NCI-H69 (cell line): ENCODE results near the gene NIPAL4.

Source experiments
- DNase-seq: peaks from one replicate; lab custom pipeline; 2025; lab: John Stamatoyannopoulos, UW

The NIPAL4 gene

DNA sequence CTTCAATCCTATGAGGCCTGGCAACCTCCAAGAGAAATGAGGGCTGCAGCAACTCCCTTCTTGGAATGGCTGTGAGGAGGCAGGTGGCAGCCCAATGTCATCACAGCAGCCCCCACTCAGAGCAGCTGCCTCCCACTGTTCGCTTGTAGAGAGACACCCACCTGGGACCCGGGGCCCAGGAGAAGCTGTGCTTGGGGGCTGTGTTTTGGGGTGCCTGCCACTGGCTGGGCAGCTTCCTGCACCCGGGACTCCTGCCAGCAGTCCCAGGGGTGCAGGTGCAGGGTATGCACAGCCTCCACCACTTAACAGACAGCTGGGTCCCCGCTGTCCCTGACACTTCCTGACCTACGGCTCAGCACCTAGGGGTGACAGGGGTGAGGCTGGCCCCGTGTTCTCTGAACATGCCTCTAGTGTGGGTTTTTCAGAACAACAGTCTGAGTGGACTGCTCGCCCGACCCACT lies 26.2 kb downstream of the NIPAL4 start:
- no peak for DNase-seq

DNA sequence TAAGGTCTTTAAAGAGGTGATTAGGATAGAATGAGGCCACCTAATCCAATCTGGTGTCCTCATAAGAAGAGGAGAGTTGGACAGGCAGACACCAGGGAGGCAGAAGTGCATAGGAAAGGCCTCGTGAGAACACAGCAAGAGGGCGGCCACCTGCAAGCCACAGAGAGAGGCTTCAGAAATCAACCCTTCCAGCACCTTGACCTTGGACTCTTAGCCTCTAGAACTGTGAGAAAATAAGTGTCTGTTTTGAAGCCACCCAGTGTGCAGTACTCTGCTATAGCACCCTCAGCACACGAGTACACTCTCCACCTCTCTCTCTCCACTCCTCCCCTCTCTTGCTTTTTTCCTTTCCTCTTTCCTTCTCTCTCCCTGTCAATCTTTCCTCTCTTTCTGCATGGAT lies 26.8 kb downstream of the NIPAL4 start:
- no peak for DNase-seq

DNA sequence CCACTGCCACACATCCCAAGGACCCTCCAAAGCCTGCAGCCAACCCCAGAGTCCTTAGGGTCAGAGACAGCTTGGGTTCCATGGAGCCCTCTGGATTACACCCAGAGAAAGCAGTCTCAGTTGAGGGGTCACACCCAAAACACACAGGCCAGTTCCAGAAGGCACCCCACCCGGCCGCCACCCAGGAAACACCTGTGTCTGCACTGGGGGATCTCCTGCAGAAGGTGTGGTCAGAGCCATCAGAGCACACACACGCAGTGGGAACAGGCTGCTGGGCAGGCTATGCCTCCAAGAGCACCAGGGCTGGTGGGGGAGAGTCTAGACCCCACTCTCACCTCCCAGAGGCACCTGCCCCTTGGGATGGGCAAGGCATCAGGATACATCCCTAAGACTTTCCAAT lies 27.3 kb downstream of the NIPAL4 start:
- DNase-seq, result no peak

DNA sequence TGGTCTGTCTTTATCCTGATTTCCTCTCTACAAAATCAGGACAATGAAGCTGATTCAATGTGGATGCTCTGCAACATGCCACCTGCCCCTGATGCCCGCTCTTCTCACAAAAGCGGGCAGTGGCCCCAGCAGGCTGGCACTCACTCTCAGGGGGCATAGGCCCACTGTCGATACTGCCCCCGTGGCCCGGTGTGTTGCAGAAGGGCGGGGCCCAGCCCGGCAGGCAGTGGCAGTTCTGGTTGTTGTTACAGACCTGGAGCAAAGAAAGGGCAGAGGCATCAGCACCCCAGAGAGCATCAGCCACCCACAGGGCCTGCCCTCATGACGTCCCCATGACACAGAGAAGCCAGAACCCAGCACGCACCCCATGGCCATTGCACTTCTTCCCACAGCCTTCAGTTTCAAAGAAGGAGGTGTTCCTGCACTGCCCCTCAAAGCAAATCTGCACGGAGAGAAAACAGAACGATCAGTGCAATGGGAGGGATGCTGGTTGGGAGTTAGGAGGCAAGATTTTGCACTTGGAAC lies 31.5 kb downstream of the NIPAL4 start:
- no peak for DNase-seq

DNA sequence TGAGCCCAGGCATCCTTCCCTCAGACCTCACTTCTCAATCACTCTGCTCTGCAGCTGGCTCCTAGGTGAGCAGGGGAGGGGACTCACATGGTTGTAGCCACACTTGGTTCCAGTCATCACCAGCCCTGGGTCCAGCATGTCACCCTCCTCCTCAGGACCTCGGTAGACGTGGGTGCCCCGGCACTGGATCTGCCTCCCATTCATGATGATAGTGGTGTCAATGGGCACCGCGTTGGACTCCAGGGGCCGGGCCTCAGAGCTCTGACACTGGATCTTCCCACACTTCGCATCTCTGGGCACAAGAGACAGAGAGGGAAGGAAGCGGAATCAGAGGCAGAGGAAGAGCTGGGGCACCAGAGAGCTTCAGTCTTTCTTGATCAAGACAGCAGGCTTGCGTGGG lies 32.9 kb downstream of the NIPAL4 start:
- DNase-seq, result no peak

DNA sequence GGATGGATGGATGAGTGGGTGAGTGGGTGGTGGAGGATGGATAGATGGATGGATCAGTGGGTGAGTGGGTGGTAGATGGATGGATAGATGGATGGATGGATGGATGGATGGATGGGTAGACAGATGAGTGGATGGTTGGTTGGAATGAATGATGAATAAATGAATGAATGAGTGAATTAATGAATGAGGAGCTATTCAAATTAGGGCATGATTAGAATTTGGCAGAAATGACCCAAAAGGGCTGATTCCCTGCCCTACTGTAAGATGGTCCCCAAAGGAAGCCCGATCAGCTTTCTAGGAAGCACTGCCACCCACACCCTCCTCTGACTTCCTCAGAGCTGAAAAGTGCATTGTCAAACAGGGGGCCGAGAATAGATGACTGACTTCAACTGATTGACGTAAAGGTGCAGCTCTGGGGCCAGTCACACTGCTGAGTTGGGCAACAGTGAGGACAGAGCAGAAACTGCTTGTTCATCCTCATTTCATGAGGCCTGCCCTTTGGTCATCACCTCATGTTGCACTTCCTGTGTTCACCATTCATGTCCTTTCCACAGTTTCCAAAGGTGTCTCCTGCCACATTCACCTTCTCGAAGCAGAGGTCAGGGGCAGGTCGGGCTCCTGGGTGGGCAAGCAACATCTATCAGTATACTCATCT lies 34.3 kb downstream of the NIPAL4 start:
- DNase-seq, result no peak

DNA sequence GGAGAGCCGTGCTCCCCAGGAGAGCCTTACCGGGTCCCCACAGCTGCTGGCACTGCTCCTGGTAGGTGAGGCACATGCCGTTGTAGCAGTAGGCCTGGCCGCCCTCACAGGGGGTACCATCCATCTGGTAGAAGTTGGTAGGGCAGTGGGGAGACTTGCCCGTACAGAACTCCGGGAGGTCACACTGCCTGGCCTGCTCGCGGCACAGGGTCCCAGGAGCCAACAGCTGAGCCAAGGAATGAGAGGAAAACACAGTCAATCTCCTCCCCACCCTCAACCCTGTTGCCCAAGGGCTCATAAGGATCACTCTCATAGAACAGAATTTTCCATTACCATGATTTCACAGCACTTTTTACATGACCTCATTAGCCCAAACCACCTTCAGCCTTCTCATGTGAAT lies 36.9 kb downstream of the NIPAL4 start:
- no peak for DNase-seq

DNA sequence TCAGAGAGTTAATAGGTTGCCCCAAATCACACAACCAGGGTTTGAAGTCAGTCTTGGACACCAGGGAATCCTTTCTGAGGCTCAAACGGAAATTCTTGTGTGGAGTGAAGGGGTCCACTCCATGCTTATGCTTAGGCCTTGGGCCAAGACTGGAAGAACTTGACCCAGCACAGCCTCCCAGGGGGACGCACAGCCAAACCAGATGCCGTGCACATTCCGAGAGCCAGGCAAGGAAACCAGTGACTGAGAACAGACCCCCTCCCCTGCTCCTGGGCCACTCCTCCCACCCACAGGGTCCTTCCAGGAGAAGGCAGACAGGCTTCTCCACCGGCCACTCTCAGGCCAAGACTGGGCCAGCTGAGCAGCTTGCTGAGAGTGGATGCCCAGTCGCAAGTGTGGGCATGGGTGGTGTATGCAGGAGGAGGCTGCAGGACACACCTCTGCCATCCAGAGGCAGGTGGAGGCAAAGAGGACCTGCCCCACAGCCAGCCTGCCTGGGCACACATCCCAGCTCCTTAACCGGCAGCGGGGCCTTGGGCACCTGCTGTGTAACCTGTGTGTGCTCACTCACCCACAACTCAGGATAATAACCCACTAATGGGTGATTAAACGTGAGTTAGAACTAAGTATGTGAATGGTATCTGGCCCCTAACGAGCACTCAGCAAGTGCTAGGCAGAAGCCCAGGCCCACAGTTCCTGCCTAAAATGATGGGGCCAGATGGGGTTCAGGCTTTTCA lies 38.0 kb downstream of the NIPAL4 start:
- DNase-seq, result peak; percentile 94

DNA sequence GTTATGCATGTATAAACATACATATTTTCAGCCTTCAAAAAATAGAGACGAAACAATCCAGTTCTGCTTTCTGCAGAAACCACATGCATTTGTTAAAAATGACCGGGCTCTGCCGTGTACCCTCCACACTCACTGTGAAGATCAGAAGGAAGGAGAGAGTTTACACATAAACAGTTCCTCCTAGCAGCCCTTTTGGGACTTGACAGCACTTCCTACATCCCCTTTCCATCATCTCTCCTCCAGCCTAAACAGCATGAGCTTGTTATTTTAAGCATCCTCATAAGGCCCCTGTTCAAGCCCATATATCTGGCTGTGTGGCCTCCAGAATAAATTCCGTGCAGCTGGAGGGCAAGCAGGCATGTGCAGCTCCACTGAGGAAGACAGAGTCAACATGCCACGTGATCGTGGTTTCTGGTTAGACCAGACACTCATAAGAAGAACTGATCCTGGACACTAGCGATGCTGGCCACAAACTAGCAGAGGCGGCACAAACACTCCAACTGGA lies 42.2 kb downstream of the NIPAL4 start:
- DNase-seq, result no peak

DNA sequence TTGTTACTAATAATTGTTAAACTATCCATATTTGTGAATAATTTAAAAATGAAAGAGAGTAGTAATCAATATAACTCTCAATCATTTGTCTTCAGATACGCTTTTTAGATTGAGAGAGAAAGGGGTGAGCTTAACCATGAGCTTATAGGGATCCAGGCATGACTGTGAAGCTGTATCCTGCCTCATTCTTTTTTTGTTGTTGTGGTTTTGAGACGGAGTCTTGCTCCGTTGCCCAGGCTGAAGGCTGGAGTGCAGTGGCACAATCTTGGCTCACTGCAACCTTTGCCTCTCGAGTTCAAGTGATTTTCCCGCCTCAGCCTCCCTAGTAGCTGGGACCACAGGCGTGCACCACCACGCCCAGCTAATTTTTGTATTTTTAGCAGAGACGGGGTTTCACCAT lies 44.0 kb downstream of the NIPAL4 start:
- no peak for DNase-seq

DNA sequence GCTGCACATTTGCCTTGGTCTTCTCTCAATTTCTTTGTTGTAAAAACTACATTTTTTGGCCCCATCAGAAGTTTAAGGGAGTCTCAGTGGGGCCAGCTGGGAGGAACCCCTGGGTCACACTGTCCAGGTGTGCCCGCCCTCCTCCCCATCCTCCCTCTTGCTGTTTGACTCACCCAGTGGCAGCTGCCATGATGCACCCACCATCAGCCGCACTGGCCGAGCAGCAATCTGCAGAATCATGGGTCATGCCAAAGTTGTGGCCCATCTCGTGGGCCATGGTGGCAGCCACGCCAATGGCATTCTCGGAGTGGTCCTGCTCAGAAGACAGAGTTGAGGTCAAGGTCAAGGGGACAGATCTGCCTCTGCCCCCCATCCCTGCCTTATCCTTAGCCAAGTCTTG lies 45.5 kb downstream of the NIPAL4 start:
- DNase-seq, result no peak

DNA sequence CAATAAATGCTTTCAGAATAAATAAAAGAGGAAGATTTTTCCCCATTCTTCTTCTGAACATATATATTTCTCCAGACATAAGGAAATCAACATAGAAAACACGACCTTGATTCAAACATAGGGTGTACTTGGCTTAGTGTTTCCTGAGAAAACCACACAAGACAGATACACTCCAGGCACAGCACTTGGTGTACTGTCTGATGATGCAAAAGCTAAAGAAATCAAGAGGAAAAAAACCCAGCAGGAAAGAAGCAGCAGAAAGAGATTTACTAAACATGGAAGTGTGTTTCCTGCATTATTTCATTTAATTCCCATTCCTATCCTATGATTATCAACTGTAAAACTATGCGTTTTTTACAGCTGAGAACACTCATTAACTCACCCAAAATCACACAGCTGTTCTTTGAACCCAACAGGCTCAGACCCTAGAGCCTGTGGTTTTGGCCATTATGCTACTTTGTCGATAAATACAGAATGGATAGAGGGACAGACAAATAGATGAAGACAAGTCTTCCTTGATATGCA lies 46.1 kb downstream of the NIPAL4 start:
- DNase-seq, result no peak

DNA sequence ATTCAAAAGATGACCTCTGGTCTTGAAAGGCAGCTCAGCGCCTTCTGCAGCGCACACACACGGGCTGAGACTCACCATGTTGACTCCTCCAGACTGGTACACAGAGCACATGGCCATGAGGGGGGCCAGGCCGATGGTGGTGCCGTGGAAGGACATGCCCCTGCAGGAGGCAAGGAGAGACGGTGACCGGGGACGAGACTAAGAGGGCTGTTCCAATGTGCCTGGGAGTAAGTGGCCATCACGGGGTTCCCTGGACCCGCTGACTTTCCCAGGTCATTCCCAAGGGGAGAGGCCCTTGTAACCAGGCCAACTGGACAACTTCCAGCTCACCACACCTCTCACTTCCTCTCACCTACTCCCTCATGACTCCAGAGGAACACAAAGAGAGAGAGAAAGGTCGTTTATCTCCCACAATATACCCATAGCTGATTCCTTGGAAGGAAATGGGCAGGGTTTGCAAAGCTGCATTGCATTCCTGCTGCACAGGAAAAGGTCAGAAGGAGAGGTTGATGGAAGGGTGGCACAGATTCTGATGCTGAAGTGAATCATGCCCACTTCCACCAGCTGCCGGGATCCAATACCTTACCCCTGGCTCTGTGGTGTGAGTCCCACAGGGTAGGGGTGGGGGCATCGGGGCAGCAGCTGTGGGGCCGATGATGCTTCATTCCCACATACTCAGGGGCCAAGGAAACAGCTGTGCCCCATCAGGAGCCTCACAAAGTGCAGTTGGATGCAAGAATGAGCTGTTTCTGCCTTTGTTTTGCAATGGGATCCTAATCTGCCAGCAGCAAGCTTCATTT lies 47.2 kb downstream of the NIPAL4 start:
- no peak for DNase-seq

DNA sequence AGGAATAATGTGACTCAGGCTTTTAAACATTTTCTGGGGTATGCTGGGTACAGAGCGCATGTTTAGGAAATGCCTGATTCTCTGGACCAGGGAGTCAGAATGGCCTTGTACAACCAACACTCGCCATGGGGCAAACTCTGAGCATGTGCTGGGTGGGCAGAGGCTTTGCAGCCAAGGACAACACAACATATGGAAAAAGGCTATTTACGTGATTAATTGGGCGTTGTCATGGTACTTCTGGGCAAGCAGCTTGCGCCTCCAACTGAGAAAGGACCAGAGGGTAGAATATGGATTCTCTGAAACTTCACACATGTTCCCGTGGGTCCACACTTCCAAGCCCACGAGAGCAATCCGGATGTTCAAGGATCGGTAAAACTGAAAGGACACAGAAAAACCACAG lies 49.1 kb downstream of the NIPAL4 start:
- peak; percentile 40 for DNase-seq

DNA sequence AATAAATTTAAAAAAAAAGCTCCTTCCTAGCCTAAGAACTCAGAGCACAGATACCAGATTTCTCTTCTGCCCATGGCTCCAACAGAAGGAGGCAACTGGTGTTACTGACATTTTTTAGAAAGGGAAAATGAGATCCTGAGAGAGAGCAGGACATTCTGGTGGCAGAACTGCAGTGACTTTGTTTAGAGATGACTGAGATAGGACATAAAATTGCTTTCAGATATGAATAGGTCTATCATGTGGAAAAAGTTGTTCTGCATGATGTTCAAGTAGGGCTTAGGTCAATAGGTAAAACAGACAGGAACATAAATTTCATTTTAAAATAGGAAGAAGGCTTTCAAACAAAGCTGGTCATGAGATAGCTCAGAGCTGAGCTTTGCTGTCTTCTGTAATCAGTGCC lies 49.6 kb downstream of the NIPAL4 start:
- no peak for DNase-seq

DNA sequence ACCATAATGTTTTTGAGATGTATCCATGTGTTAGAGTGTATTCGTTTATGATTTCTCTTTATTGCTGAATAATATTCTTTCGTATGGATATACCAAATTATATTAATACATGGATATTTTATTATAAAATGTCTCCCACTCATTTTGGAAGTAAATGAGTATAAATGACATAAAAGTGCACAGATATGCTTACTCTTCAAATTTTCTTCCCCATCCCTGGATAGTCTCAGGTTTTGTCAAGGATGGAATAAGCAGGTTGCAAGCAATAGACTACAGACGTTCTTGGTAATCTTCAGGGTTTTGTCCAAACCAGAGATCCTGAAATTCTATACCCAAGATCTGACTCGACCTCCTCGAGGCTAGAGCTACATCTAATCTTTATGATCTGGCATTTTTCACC lies 50.7 kb downstream of the NIPAL4 start:
- DNase-seq, result no peak

DNA sequence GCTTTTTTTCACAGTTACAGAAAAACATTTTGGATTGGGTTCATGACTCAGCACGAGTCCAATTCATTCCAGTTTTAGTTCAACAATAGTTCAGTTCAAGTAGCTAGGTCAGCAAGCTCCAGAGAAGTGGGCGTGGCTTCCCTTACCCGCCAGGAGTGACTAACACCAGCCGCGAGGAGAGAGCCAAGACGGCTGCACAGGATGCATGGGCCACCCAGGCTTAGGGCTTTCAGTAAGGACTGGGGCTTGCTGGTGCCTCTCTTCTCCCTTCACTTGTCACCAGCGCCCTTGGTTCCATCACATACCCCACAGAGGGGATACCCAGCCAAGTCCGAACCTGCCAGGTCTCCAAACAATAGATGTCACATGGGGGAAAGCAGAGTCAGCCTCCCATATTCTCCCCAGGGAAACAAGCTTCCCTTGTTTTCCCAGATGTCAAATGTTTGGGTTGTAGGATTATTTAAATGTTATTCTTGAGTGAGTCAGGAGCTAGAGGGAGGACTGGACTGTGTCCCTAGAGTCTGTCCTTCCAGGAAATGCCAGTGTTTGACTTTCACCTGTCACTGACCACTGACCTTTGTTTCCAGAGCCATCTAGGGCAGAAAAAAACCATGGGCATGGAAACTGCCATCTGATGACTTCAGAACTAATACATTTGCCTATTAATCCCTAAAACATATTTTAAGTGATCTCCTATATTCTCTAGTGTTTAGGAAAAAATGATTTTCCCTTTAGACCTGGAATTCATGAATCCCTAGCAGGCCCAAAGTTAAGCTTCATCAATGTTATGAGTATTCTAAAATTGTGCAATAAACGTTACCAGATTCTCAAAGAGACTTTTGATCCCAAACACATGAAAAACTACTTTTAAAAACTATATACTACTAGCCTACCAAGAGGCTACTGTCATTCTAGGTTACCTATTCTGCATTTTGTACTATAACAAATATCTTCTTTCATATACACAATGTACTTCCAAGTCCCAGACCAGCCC lies 51.9 kb downstream of the NIPAL4 start:
- peak; percentile 13 for DNase-seq

DNA sequence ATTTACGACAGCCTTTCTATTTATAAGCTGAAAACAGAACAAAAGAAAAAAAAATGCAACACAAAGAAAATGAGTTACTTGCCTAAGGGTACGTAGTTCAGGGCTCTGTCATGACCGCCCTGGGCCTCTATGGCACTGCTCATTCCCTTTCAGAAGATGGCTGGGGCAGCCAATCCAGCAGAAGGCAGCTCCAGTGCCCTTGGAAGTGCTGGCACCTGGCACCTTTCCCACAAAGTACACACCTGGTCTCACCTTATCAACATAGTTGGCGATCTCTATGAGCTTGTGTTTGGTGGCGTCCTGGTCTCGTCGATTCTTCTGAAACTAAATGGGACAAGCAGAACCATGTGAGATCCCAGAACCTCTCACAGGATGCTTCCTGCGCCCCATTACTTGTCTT lies 53.2 kb downstream of the NIPAL4 start:
- no peak for DNase-seq

DNA sequence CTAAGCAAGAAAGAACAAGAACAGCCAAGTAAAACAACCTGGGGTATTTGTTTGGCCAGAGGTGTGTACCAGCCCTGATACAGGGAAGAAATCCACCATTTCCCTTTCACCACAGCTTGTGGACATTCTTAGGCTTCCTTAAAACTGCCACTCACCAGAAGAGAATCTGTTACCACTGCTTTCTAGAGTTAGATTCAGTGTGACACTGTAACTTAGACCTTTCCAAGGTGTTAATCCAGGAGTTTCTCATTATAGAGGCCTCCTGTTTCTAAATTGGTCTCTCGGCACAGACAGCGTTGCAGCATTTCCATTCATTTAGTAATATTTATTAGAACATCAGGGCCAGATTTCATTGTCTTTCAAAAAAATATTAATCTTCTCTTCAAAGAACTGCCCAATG lies 55.0 kb downstream of the NIPAL4 start:
- DNase-seq, result no peak

DNA sequence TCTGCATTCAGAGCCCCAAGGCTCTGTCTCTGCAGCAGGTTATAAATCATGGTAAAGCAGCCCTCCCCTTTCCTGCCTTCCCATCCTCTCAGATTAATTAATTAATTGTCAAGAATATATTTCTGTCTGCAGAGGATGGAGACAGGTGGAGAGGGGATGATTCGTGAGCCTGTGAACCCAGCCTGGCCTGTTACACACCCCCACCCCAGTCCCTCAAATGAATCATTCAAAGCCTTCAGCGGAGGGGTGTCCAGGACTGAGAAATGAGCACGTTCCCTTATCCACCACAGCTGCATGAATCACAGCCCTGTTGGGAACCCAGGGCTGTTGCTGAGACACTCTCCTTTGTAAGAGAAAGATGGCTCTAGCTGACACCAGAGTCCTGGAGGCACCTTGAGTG lies 56.0 kb downstream of the NIPAL4 start:
- no peak for DNase-seq
